Activated naive CD8-positive, alpha-beta T cell treated with anti-CD3 and anti-CD28 coated beads, Interleukin-2, amount 50 U/mL, for 24 hours (primary cell): ENCODE data around the gene CCNO.

Experiments used
- ATAC-seq: fragments of 150-1000 bp; cut with Tn5 transposase; one replicate; pipeline ENCODE4 v1.10.0; 2021
- DNase-seq: peaks from one replicate; pipeline ENCODE4 v3.0.0; 2021
- H3K27ac Mint-ChIP-seq: one replicate; pipeline ENCODE4 v1.8.0; 2021; ENCODE audit warnings: mild to moderate bottlenecking, mixed read lengths
- H3K27me3 Mint-ChIP-seq: one replicate; pipeline ENCODE4 v1.8.0; 2021; ENCODE audit warnings: mixed read lengths
- H3K36me3 Mint-ChIP-seq: one replicate; pipeline ENCODE4 v1.8.0; 2021; ENCODE audit warnings: low read depth, mixed read lengths
- H3K4me1 Mint-ChIP-seq: one replicate; pipeline ENCODE4 v1.8.0; 2021; ENCODE audit warnings: mixed read lengths
- H3K4me3 Mint-ChIP-seq: one replicate; pipeline ENCODE4 v1.8.0; 2021; ENCODE audit warnings: mild to moderate bottlenecking, moderate library complexity, mixed read lengths
- H3K9me3 Mint-ChIP-seq: one replicate; pipeline ENCODE4 v1.8.0; 2021; ENCODE audit warnings: mixed read lengths

CCNO gene

DNA sequence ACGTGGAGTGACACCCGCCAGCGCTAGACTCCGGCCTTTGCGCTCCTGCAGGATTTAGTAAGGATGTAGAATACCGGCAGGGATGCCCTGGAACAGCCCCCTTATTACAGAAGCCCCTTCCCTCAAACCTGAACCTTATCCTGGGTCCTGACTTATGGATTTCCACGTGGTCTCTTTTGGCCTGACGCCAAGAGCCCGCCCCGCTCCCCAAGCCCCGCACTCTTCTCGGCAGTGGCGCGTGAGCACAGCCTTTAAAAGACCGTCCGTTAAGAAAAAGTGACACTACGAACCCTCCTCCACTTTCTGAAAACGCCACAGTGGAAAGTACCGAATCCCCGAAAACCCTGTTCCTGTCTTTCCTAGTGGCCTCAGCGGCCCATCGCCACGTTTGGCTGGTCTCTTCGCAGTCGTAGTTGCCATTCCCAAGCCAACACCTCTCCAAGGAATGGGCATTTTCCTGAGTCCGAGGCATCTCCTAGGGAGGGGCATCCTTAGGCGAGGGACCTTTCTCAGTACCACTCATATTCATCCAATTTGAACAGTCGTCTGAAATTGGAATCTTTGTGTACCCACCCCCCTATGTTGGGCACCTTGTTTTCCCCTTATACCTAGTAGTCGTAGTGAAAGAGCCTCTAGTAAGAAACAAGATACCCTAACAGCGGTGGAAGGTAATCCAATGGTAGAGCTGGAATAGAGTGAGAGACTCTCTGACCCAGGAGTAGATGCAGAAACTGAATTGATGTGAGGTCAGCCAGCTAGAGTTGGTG lies 5.6 kb downstream of the CCNO start:
- H3K4me1 Mint-ChIP-seq = peaks cover 42% of the 10 kb centered on the region
- no peaks in the 10 kb centered on the region for H3K36me3 Mint-ChIP-seq
- ATAC-seq (no peak), DNase-seq (no peak)
- H3K9me3 Mint-ChIP-seq = no peaks in the 10 kb centered on the region
- peak overlapping the region; percentile 31 for H3K27ac Mint-ChIP-seq
- peak overlapping the region; percentile 72 for H3K4me3 Mint-ChIP-seq
- peaks cover 89% of the 10 kb centered on the region for H3K27me3 Mint-ChIP-seq

DNA sequence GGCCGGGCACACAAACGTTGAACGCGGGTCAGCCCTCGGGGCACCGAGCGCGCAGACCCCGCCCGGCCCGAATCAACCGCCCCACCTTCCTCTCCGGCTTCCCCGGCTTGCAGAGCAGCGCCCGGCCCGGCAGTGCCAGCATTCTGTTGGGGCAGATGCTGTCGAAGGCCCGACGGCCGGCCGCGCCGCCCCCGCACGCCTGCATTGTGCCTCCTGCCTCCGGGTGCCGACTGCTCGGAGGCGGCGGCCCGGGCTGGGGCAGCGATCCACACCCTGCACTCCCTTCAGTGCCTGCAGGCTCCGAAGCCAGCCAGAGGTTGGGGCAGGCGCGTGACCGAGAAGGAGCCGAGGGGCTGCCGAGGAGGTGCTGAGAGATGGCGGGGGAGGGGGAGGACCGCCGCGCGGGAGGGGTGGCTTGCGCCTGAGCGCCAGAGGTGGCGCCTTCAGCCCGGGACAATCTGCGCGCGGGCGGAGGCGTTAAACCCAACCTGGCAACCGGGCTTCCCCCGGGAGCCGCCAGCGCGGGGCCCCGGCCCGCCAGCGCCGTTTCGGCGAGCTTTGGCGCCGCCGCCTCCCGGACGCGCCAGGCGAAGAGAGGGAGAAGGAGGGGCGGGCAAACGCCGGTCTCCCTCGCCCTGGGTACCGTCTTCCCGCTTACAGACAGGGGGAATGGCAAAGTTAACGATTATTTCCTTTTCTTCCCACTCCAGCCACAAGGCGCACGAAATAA lies 6.3 kb downstream of the CCNO start, which contains the start of gene MCIDAS:
Gene MCIDAS, minus strand, starts transcription at position 382 of the 730 bp plus-strand sequence. Its CDS starts 177 bp downstream, at position 205.
- H3K27me3 Mint-ChIP-seq = peaks cover 89% of the 10 kb centered on the region
- peak; percentile 58 for ATAC-seq
- peaks cover 41% of the 10 kb centered on the region for H3K4me1 Mint-ChIP-seq
- peak within 1 kb of the TSS; percentile 31 for H3K27ac Mint-ChIP-seq
- peak within 1 kb of the TSS; percentile 72 for H3K4me3 Mint-ChIP-seq
- no peaks in the 10 kb centered on the region for H3K36me3 Mint-ChIP-seq
- peak; percentile 75 for DNase-seq
- H3K9me3 Mint-ChIP-seq = no peaks in the 10 kb centered on the region

DNA sequence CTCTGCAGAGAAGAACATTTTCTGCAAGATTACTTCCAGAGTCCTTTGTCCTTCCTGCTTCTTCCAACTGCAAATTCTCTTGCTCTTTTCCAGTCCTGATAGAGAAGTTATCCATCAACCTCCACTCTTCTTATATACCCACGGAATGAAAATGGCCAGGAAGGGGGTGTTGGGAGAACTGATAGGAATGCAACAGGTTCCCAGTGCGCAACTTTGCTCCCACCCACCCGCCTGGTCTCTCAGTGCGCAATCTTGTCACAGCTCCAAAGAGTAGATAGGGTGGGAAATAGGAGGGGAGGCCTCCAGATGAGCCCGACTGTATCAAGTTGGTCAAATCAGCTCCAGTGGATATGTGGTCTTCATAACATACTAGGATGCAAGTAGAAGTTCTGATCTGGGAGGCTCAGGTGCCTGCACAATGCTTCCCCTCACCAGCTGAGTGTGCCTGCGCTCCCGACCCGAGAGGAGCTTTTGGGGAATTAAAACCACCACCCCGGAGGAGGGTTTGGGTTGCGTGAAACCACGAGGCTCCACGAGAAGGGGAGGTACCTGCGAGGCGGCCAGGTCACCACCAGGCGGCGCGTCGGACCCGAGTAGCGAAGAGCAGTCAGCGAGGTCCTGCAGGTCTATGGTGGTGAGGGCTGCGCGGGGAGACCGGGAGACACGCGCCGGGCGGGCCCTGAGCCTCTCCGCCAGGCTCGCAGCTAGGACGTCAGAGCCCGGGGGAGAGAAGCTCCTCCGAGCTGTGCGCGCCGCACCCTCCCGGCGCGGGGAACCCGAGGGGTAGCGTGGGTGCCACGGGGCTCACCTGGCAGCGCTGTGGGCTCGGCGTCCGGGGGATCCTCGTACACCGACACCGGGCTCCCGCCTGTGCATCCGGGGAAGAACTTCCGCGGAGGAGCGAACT lies 7.1 kb downstream of the CCNO start:
- Mint-ChIP-seq H3K27me3 (peaks cover 87% of the 10 kb centered on the region), H3K4me1 (peaks cover 34% of the 10 kb centered on the region), H3K27ac (no peak overlapping the region), H3K4me3 (peak overlapping the region; percentile 53), H3K9me3 (no peaks in the 10 kb centered on the region), H3K36me3 (no peaks in the 10 kb centered on the region)
- ATAC-seq (peak; percentile 73), DNase-seq (peak; percentile 85)

DNA sequence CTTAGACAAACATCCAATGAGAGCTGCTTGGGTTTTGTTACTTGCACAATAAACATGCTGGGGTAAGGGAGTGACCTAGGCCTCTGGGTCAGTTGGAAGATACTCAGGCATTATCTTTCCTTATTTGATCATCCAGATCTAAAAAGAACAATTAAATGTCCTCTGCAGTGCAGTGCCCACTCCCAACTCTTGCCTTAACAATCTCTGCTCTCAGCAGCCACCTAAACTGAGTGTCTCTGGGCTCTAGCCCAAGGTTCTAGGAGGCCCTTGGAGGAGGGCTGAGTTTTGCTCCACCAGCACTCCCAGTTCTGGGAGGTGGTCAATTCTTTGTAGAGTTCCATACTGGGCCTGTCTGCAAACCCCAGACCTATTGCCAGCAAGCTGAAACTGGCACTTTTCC lies 8.1 kb downstream of the CCNO start:
- no peak for ATAC-seq
- Mint-ChIP-seq H3K36me3 (no peaks in the 10 kb centered on the region), H3K27me3 (peaks cover 87% of the 10 kb centered on the region), H3K27ac (no peak overlapping the region), H3K4me1 (peaks cover 35% of the 10 kb centered on the region), H3K4me3 (no peak overlapping the region), H3K9me3 (no peaks in the 10 kb centered on the region)
- DNase-seq = no peak

DNA sequence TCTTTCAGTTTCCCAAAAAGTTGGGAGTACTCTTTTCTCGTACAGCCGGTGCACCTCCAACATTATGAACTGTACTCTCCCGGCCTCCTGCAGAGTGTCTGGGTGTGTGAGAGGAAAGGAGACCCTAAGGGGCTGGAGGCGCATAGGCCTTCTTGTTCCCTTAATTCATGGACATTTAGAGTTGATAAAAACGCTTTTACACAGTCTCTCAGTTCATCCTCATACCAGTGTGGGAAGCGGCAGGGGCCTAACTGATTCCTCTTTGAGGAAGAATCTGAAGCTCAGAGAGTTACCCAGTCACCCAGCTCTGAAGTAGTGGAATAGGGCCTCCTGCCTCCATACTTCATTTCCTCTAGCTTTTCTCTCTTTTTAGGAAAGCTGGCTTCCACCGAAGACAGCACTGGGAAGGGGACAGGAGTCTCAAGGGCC lies 9.6 kb downstream of the CCNO start:
- Mint-ChIP-seq H3K4me3 (peak overlapping the region; percentile 11), H3K9me3 (no peaks in the 10 kb centered on the region), H3K36me3 (no peaks in the 10 kb centered on the region), H3K4me1 (peaks cover 37% of the 10 kb centered on the region), H3K27ac (no peak overlapping the region), H3K27me3 (peaks cover 84% of the 10 kb centered on the region)
- ATAC-seq (no peak), DNase-seq (no peak)

DNA sequence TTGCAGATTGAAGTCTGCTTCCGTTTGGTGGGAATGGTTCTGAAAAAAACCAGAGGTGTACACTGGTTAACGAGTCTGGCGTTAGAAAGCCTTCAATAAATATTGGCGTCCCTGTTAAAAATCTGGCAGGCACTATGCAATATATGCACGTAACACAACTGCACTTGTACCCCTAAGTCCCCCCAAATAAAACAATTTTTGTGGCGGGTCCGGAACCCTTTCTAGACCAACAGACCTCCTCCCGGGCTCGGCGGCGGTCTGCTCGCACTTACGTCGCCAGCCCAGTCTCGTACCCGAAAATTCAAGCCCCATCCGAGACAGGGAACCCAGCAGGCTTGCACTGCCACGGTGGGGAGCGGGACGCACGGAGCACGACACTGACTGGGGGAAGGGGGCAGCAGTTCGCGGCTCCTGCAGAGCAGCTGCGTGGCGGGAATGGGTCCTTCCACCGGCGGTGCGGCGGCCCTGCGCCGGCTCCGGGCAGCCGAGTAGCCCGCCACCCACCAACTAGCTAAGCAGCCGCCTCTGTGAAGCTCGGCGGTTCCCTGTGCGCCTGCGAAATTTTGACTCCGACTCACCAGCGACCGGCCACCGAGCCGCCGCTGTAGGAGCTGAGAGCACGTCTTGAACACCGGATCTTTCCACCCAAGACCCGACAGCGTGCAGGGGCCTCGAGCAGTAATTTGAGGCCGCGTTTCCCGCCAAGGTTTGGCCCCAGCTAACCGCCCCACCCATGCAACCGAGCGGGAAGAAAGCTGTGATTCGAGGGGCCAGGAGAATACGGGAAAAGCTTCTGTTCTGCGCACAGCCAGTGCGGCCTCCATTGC lies 10.2 kb downstream of the CCNO start:
- no peak overlapping the region for H3K27ac Mint-ChIP-seq
- peak overlapping the region; percentile 16 for H3K4me3 Mint-ChIP-seq
- H3K27me3 Mint-ChIP-seq = peaks cover 84% of the 10 kb centered on the region
- no peaks in the 10 kb centered on the region for H3K36me3 Mint-ChIP-seq
- H3K9me3 Mint-ChIP-seq = no peaks in the 10 kb centered on the region
- no peak for ATAC-seq
- peaks cover 37% of the 10 kb centered on the region for H3K4me1 Mint-ChIP-seq
- no peak for DNase-seq

DNA sequence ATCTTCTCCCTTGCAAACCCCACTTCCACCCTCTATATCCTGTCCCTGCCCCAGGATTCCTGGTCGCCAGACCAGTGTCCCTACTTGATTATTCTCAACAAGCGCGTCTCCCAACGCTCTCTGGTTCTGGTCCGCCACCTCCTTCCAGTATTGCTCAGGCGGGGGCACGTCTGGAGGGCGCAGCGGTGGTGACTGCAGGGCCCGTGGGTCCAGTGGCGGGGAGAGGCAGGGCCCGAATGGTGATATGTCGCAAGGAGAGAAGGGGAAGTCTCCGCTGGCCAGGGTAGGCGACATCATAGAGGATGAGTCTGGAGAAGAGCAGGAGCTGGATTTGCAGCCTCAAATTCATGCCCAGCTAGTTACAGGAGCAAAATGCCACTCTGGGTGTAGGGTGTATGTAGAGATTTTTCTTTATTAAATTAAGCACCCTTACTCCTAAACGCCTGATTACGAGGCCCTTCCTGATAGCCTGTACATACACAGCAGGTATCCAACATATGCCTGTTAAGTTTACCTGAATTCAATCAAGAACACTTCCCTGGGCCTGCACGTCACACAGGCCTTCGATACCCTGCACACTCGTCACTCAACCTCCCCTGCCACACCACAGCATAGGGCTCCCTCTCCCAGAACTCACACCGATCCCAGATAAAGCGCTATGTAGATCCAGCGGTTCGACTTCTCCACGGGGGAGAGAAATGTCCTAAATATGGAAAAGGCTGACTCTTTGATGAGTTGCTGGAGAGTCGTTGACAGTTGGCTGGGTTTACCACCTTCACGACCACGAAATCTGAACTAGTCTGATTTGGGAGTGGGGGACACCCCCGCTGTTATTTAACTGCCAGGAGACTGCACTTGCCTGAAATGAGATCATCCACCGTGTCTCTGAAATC lies 11.1 kb downstream of the CCNO start:
- H3K4me3 Mint-ChIP-seq = peak overlapping the region; percentile 16
- no peak for DNase-seq
- peaks cover 31% of the 10 kb centered on the region for H3K4me1 Mint-ChIP-seq
- H3K27me3 Mint-ChIP-seq = peaks cover 79% of the 10 kb centered on the region
- no peak for ATAC-seq
- no peak overlapping the region for H3K27ac Mint-ChIP-seq
- H3K36me3 Mint-ChIP-seq = no peaks in the 10 kb centered on the region
- no peaks in the 10 kb centered on the region for H3K9me3 Mint-ChIP-seq

DNA sequence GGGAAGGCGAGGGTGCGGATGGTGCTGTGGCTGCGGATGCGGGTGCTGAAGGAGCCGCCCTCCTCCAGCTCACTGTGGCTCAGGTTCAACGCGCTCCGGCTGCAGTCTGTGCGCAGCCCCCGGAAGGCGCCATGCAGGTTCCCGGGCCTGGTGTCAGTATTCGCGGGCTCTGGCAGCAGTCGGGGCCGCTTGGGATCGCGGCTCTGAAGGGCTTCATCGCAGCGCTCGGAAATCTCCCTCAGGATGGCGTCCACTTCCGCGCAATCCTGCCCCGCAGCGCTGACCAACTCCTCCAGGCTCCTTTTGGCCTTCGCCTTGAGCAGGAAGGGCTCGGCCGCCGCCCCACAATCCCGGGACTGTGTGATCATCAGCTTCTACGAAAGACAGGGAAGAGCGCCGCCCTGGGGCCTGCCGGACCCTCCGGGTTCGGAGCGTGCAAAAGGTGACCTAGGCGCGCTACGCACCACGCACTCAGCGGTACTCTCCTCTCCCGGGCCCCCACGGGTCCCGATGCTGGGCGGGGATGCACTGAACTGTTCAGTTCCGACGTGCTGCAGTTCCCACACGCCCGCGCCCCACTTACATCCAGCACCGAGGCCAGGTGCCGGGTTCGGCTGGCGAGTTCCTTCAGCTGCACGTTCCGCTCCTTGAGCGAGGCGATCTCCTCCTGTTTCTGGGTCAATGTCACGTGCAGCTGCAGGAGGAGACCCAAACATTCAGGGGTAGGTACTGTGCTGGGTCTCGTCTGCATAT lies 12.8 kb downstream of the CCNO start:
- Mint-ChIP-seq H3K9me3 (no peaks in the 10 kb centered on the region), H3K27me3 (peaks cover 74% of the 10 kb centered on the region), H3K4me3 (peak overlapping the region; percentile 66), H3K36me3 (no peaks in the 10 kb centered on the region), H3K4me1 (peaks cover 27% of the 10 kb centered on the region), H3K27ac (no peak overlapping the region)
- ATAC-seq (peak; percentile 37), DNase-seq (no peak)

DNA sequence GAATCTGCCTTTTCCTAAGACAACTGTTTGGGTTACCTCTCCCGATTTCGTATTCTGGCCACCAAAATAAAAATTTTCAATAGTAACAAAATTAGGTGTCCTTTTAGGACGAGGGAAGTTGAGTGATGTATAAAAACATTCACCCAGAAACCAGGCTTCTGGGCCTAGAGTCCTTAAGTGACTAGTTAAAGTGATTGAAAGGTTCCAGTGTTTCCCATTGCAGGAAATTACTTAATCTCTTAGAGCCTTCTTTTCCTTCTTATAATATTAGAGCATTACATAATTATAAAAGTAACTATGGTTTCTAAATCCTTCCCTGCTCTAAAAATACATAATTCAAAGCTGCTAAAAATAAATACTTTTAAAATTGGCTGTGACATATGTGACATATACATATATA lies 13.6 kb downstream of the CCNO start:
- DNase-seq (no peak), ATAC-seq (no peak)
- Mint-ChIP-seq H3K4me3 (no peak overlapping the region), H3K36me3 (no peaks in the 10 kb centered on the region), H3K9me3 (no peaks in the 10 kb centered on the region), H3K27me3 (peaks cover 70% of the 10 kb centered on the region), H3K4me1 (peaks cover 27% of the 10 kb centered on the region), H3K27ac (no peak overlapping the region)

DNA sequence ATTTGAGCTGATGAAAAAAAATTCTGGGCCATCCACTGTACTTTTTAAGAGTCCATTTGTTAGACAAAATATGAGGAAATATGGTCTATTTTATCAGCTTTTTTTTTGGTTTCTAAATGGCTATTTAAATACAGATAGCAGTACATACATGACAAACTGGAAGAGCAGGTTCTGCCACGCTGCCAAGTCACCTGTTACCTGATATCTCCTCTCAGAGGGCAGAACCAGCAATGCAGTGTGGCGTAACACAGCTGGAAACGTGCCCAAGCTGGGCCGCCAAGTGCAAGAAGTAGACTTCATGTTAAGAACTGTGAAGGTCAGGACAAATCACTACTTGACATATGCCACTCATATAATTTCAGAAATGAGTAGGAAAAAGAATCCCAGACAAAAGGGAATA lies 14.4 kb downstream of the CCNO start:
- Mint-ChIP-seq H3K9me3 (no peaks in the 10 kb centered on the region), H3K36me3 (no peaks in the 10 kb centered on the region), H3K27ac (no peak overlapping the region), H3K4me1 (peaks cover 27% of the 10 kb centered on the region), H3K4me3 (no peak overlapping the region), H3K27me3 (peaks cover 62% of the 10 kb centered on the region)
- ATAC-seq (no peak), DNase-seq (no peak)

DNA sequence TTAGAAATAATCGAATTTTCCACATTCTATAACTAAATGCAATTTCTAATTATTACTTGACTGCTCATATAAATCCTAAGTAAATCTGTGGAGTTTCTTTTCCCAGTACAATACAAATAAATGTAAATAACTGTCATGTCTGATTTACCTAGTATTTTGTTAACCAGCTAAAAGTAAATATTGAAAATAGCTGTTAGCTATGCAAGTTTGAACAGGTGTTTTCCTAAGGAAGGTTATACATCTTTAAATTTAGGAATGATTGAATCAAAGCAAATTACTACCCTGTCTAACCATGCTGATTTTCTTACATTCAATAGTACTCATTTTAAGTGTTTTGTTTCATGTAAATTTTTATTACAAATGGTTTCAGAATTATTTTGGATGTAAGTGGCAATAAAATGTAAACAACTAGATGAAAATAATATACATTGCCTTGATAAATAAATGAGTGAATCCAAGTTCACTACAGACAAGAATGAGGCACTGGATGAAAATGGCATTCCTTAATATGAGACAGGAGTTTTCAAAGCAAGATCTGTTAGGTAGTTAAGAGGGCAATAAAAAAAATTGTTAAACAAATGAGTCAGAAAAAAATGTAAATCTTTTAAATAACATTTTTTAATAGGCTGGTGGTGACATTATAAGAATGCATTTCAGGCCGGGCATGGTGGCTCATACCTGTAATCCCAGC lies 22.1 kb downstream of the CCNO start:
- H3K4me1 Mint-ChIP-seq = no peaks in the 10 kb centered on the region
- no peak overlapping the region for H3K27ac Mint-ChIP-seq
- no peak overlapping the region for H3K4me3 Mint-ChIP-seq
- ATAC-seq (no peak), DNase-seq (no peak)
- no peaks in the 10 kb centered on the region for H3K36me3 Mint-ChIP-seq
- H3K27me3 Mint-ChIP-seq = peaks cover 14% of the 10 kb centered on the region
- no peaks in the 10 kb centered on the region for H3K9me3 Mint-ChIP-seq

DNA sequence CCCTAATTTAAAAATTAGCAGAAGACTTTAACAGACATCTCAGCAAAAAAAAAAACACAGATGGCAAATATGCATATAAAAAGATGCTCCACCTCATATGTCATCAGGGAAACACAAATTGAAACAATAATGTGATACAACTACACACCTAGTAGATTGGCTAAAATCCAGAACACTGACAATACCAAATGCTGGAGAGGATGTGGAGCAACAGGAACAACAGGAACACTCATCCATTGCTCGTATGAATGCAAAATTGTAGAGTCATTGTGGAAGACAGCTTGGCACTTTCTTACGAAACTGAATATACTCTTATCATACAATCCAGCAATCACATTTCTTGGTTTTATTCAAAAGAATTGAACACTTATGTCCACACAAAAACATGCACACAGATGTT lies 28.4 kb downstream of the CCNO start:
- Mint-ChIP-seq H3K4me3 (no peak overlapping the region), H3K27ac (no peak overlapping the region), H3K9me3 (no peaks in the 10 kb centered on the region), H3K27me3 (peaks cover 30% of the 10 kb centered on the region), H3K4me1 (no peaks in the 10 kb centered on the region), H3K36me3 (no peaks in the 10 kb centered on the region)
- no peak for DNase-seq
- no peak for ATAC-seq
